Peyer's patch (tissue), 4 donors: ENCODE measurements around the gene FBRSL1.

Source experiments
- CTCF ChIP-seq, 6 experiments: fragments of 450-650 bp in 4 of 6; fragments of 200-600 bp in 2 of 6; sonication (generic) in 1 of 6; IDR thresholded peaks; one replicate each; pipeline ENCODE4 v1.5.1; 2017 to 2019; ENCODE audit warnings: antibody characterized with exemption in 6 of 6, mild to moderate bottlenecking in 3 of 6, moderate library complexity in 1 of 6
- POLR2A ChIP-seq, 2 donors: fragments of 450-650 bp; IDR thresholded peaks; one replicate each; pipeline ENCODE4 v1.5.1; 2017; ENCODE audit warnings: antibody characterized with exemption in 2 of 2, mild to moderate bottlenecking in 2 of 2, moderate library complexity in 2 of 2

- TF ChIP-seq POLR2A (IDR thresholded peaks at IDR 0.05) (no peak), CTCF (IDR thresholded peaks at IDR 0.05) (no peak)
These were observed 21.7 kb downstream of the FBRSL1 start for GRCh38 chr12:132511516-132512196.
